ENCODE results near the gene DAGLA.

GRCh38 chr11:61775106-61775505 lies 94.9 kb downstream of the DAGLA start:
- TF ChIP-seq HES4 (CRISPR knock-in tag; IDR thresholded peaks at IDR 0.05; ENCODE audit: borderline replicate concordance), result no peak
- no peak for TF ChIP-seq MAX (IDR thresholded peaks at IDR 0.05)
- TF ChIP-seq ZBTB7A (CRISPR knock-in tag; IDR thresholded peaks at IDR 0.05), result no peak
- TF ChIP-seq NR0B2 (CRISPR knock-in tag; IDR thresholded peaks at IDR 0.05), result no peak
- TF ChIP-seq ZNF407 (CRISPR knock-in tag; IDR thresholded peaks at IDR 0.05; ENCODE audit: not compliant biosample characterization), result no peak
- TF ChIP-seq ZNF740 (CRISPR knock-in tag; IDR thresholded peaks at IDR 0.05), result no peak
- TF ChIP-seq ZFX (CRISPR knock-in tag; IDR thresholded peaks at IDR 0.05; ENCODE audit: low read depth), result no peak
- TF ChIP-seq TEAD2 (CRISPR knock-in tag; IDR thresholded peaks at IDR 0.05), result no peak
- no peak for TF ChIP-seq FOXK1 (CRISPR knock-in tag; IDR thresholded peaks at IDR 0.05; ENCODE audit: borderline replicate concordance, low read depth)
- no peak for TF ChIP-seq YY1 (IDR thresholded peaks at IDR 0.05; ENCODE audit: insufficient read depth, insufficient replicate concordance, low read depth, low read length)
- no peak for TF ChIP-seq ZBTB21 (CRISPR knock-in tag; IDR thresholded peaks at IDR 0.05)
- no peak for TF ChIP-seq CTCF (CRISPR knock-in tag; IDR thresholded peaks at IDR 0.05)
